Erythroblast (primary cell): Measurements from ENCODE around the gene TMED7.

ENCODE experiments used
- GATA1 ChIP-seq: IDR thresholded peaks from 2 replicates; pipeline ENCODE4 v1.6.1; 2011; ENCODE audit warnings: low read depth, mild to moderate bottlenecking, control low read depth, low read length, moderate library complexity
- POLR2A ChIP-seq: IDR thresholded peaks from 2 replicates; pipeline ENCODE4 v1.6.1; 2011; ENCODE audit warnings: mild to moderate bottlenecking, low read length

- no peak for TF ChIP-seq POLR2A
- TF ChIP-seq GATA1, result no peak
Observed at GRCh38 chr5:115579216-115579615, 46.6 kb downstream of the TMED7 start.
